T-helper 2 cell treated with Interferon-gamma antibody and Interleukin-4, amounts not matched to agents 100 ng/mL and 5 ng/mL, for 36 hours (primary cell): Measurements from ENCODE around the gene REP15. TPM values are rescaled to one million over a fixed set of nuclear protein-coding genes. Genes with fewer than 3 reads are reported as not detected.
"Not testable (repeated sequence)": the region's sequence is repeated elsewhere in the genome, so short reads cannot be mapped to it uniquely, and the experiment has no call there.

Source experiments
- intact Hi-C: fragments of 100-400 bp; cut with micrococcal nuclease; formaldehyde crosslinking; loops from one replicate; pipeline ENCODE4 v1.15.1; 2023
- total RNA-seq: library from RNA; stranded (reverse); gene quantifications from 2 replicates; pipeline ENCODE4 v1.2.3, GENCODE V29; 2022

REP15 gene
- total RNA-seq, 1 donor from 2014 or later: 0.34 TPM

DNA sequence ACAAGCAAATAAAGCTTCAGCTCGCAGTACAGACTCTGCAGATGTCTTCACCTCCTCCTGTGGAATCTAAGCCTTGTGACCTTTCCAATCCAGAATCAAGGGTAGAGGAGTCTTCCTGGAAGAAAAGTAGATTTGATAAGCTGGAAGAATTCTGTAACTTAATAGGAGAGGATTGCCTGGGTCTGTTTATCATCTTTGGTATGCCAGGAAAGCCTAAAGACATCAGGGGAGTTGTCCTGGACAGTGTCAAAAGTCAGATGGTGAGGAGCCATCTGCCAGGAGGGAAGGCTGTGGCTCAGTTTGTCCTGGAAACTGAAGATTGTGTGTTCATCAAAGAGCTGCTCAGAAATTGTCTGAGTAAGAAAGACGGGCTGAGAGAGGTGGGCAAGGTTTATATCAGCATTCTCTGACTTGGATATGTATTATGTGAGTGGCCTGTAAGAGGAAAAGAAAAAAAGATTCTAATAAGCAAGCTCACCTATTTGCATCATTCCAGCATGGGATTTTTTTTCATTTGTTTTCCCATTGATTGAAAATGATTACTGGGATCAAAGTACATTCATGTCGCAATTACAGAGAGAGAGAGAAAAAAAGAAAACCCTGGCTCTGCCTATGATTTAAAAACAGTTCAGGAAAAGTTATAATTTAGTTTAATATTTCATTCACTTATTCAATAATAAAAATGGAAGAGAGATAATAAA lies 767 bp downstream of the REP15 start:
- intact Hi-C loops: no loop called here

GRCh38 chr12:27703720-27704452 lies 7.6 kb downstream of the REP15 start:
- intact Hi-C loops: loop anchor here (1.0 to 5.0 kb wide), 3 partner anchors 267 to 689 kb away; partner anchors contain the start of gene TM7SF3

DNA sequence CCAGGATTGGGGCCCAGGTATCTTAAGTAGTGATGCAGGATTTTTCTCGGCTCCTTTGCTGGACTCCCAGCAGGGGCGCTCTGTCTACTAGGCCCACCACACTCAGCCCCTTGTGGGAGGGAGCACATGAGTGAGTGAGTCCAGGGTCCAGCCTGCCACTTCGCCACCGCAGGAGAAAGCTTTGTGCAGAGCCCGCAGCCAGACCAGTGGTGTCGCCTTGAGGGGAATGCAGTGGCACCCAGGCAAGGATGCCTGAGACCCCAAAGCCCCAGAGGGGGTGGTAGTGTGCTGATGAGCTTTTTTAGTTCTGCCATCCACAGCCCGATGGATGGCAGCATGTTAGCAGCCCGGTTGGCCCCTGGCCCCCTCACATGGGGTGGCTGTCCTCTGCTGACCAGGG lies 9.0 kb downstream of the REP15 start:
- intact Hi-C loops: no loop called here

DNA sequence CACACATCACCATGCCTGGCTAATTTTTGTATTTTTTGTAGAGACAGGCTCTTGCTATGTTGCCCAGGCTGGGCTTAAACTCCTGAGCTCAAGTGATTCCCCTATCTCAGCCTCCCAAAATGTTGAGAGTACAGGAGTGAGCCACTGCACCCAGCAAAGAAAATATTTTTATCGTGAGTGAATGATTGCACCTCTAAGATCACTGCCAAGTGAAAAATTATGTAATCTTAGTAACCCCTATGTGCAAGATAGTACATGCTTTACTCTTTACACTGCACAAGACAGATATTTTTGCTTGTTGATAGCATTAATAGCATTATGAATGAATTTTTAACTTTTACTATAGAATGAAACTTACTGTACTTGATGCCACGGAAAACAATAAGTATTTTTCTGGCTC lies 11.0 kb downstream of the REP15 start:
- intact Hi-C loops: no loop called here

- intact Hi-C loops: no loop called here
Measured at GRCh38 chr12:27709212-27709931, 13.1 kb downstream of the REP15 start.

GRCh38 chr12:27709932-27710591 lies 13.8 kb downstream of the REP15 start:
- intact Hi-C loops: loop anchor here (1.0 to 5.0 kb wide), 10 partner anchors 58 to 771 kb away; partner anchors contain the start of genes BMAL2, CCDC91, FGFR1OP2 and KLHL42

GRCh38 chr12:27710592-27711316 lies 14.5 kb downstream of the REP15 start, which contains the start of gene MRPS35:
Gene MRPS35, plus strand, starts transcription at chr12:27710832. Its CDS starts 12 bp downstream, at chr12:27710844.
- intact Hi-C loops: loop anchor here (1.0 to 5.0 kb wide), 10 partner anchors 58 to 772 kb away; partner anchors contain the start of genes BMAL2, CCDC91, FGFR1OP2 and KLHL42

DNA sequence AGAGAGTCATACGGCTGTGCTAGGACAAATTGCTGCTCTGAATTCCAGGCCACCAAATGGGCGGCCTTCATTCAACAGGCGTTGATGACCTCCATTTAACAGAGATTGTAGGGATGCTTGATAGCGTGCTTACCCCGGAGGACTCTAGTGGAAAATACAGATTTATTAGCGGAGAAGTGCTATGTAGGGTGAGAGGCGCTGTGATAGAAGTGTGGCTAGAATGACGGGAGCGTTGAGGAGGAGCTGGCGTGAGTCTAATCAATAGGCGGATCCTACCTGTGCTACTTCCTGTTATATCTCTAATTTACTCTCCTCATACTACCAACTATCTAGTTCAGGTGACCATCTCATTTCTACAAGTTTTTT lies 15.1 kb downstream of the REP15 start:
- intact Hi-C loops: loop anchor here (2.0 to 5.0 kb wide), 7 partner anchors 59 to 772 kb away; partner anchors contain the start of genes BMAL2, CCDC91, FGFR1OP2 and STK38L

DNA sequence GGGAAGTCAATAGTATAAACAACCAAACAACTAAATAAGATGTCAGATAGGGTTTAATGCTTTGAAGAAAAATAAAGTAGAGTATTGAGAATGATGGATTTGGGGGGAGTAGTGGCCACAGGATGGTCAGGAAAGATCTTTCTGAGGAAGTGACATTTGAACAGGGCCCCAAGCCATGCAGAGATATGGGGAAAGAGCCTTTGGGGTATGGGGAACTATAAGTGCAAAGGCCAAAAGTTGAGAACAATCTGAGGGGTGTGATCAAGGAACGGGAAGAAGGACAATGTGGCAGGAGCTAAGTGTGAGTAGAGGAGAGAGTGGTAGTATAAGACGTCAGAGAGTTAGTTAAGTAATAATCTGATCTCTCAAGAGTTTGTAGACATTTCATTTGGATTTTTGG lies 15.7 kb downstream of the REP15 start:
- intact Hi-C loops: loop anchor here (2.0 to 5.0 kb wide), 7 partner anchors 60 to 773 kb away; partner anchors contain the start of genes BMAL2, CCDC91, FGFR1OP2 and STK38L

DNA sequence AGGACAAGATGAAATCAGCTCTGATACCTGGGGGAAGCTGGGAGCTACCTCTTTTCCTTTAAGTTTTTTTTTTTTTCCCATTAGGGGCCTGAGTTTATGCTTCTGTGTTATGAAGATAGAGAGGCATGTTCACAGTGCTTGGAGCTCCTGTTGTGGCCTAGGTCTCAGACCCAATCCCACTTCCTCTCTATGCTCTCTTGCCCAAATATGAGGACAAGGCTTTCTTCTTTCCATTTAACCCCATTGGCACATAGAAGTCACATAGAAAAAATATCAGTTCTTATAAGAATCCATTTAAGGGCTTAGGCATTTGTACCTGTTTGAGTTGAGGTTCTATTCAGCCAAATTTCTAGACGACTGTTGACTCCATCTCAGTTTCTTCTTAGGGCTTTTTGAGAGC lies 27.0 kb downstream of the REP15 start:
- intact Hi-C loops: no loop called here

DNA sequence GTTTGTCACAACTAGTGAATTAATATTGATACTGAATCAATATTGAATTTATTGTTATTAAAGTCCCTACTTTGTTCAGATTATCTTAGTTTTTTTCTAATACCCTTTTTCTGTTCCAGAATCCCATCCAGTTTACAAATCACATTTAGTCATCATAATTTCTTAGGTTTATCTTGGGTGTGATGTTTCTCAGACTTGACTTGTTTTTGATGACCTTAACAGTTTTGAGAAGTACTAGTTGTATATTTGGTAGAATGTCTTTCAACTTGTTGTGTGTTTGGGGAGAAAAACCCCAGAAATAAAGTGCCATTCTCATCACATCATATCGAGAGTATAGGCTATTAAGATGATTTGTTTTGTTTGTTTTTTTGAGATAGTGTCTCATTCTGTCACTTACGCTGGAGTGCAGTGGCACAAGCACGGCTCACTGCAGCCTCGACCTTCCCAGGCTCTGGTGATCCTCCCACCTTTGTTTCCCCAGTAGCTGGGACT lies 33.9 kb downstream of the REP15 start:
- intact Hi-C loops: loop anchor here (10.0 kb wide), 1 partner anchor 1145 kb away; no protein-coding TSS in a partner anchor

DNA sequence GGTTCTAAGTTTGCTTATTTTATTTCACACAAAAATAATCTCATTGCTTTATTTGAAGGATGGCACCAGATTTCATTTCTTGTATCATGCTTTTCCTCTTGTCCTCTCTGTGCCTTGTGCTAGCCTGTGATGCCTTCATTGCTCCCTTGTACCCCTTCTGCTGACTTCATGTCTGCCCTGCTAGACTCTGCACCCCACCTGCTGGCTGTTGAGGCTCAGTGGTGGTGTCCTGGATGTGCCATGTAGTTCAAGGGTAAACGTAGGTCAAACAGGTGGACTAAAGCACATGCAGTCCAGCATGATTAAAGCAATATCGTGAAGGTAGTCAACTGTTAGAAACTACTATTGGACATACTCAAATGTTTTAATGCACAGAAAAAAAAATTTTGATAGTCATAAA lies 36.0 kb downstream of the REP15 start:
- intact Hi-C loops: loop anchor here (10.0 kb wide), 1 partner anchor 1143 kb away; no protein-coding TSS in a partner anchor

GRCh38 chr12:27733052-27733656 lies 36.9 kb downstream of the REP15 start:
- intact Hi-C loops: loop anchor here (1.0 to 10.0 kb wide), 3 partner anchors 88 to 1142 kb away; no protein-coding TSS in a partner anchor

GRCh38 chr12:27733791-27734190 lies 37.5 kb downstream of the REP15 start:
- intact Hi-C loops: loop anchor here (1.0 to 10.0 kb wide), 3 partner anchors 88 to 1141 kb away; no protein-coding TSS in a partner anchor

DNA sequence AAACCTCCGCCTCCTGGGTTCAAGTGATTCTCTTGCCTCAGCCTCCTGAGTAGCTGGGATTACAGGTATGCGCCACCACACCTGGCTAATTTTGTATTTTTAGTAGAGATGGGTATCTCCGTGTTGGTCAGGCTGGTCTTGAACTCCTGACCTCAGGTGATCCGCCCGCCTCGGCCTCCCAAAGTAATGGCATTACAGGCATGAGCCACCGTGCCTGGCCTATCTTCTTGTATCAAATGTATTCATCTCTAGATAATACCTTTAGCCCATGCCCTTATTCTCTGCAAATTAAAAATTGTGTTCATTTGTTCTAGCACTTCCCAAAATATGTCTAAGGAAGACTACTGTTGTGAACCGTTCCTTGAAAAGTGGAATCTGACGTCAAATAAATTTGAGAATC lies 38.1 kb downstream of the REP15 start:
- intact Hi-C loops: loop anchor here (10.0 kb wide), 1 partner anchor 1140 kb away; no protein-coding TSS in a partner anchor

DNA sequence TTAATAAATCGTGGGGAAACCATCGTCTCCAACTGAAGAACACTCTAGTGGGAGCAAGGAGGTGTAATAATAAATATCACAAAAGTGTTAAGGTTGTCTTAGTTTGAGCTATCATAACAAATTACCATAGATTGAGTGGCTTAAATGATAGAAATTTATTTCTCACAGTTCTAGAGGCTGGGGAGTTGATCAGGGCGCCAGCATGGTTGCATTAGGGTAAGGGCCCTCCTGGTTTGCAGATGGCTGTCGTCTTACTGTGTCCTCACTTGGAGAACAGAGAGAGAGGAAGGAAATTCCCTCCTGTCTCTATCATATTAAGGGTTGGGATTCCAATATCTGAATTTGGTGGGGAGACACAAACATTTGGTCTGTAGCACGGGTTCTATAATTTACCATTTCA lies 47.4 kb downstream of the REP15 start:
- intact Hi-C loops: no loop called here

- intact Hi-C loops: not testable (repeated sequence)
Measured at GRCh38 chr12:27745734-27746133, 49.5 kb downstream of the REP15 start.
